GM12892 (cell line): ENCODE measurements around the gene SIAH1.

Source experiments
- POLR2A ChIP-seq: IDR thresholded peaks from 2 replicates; pipeline ENCODE4 v1.6.1; 2011; ENCODE audit warnings: low read depth, low read length, control low read depth
- POLR2AphosphoS5 ChIP-seq: IDR thresholded peaks from 2 replicates; pipeline ENCODE4 v1.6.1; 2011; ENCODE audit warnings: low read depth, low read length, control low read depth

- TF ChIP-seq POLR2A: no peak
- no peak for TF ChIP-seq POLR2AphosphoS5
Measured at GRCh38 chr16:48329138-48329537, 56.1 kb downstream of the SIAH1 start.
